OCI-LY3 (cell line): ENCODE data around the gene GPC3.

ENCODE experiments used
- H2AFZ ChIP-seq: fragments of 200-600, 300-600 bp; shearing (Covaris generic); 2 replicates; pipeline ENCODE4 v1.6.0; 2014; ENCODE audit warnings: antibody characterized with exemption, low read depth, low read length
- H3K27ac ChIP-seq: fragments of 200-600, 300-600 bp; sonication (generic); 2 replicates; pipeline ENCODE4 v1.5.1; 2014; ENCODE audit warnings: mild to moderate bottlenecking, low read length, moderate library complexity, mixed read lengths
- H3K27me3 ChIP-seq: fragments of 200-600, 300-600 bp; sonication (generic); 2 replicates; pipeline ENCODE4 v1.6.1; 2014; ENCODE audit warnings: low read depth, low read length, mixed read lengths
- H3K36me3 ChIP-seq: fragments of 200-600, 300-600 bp; sonication (generic); replicated peaks from 2 replicates; pipeline ENCODE3; 2014; ENCODE audit warnings: low read depth, low read length, mixed read lengths
- H3K4me1 ChIP-seq: fragments of 300-600, 200-600 bp; sonication (generic); 2 replicates; pipeline ENCODE4 v1.6.1; 2014; ENCODE audit warnings: low read length, mixed read lengths
- H3K4me2 ChIP-seq: fragments of 200-600, 300-600 bp; sonication (generic); 2 replicates; pipeline ENCODE4 v1.6.1; 2014; ENCODE audit warnings: low read length, mixed read lengths
- H3K4me3 ChIP-seq: fragments of 300-600, 200-600 bp; sonication (generic); 2 replicates; pipeline ENCODE4 v1.5.1; 2014; ENCODE audit warnings: antibody characterized with exemption, mild to moderate bottlenecking, low read length, moderate library complexity
- H3K79me2 ChIP-seq: fragments of 300-600, 200-600 bp; shearing (Covaris generic); 2 replicates; pipeline ENCODE4 v1.6.1; 2014; ENCODE audit warnings: mild to moderate bottlenecking, low read length, mixed read lengths
- H3K9ac ChIP-seq: fragments of 300-600, 200-600 bp; shearing (Covaris generic); 2 replicates; pipeline ENCODE4 v1.6.0; 2014; ENCODE audit warnings: mild to moderate bottlenecking, low read length, moderate library complexity
- H3K9me3 ChIP-seq: fragments of 200-600, 300-600 bp; shearing (Covaris generic); 2 replicates; pipeline ENCODE4 v1.6.1; 2014; ENCODE audit warnings: low read length, mixed read lengths; ENCODE audit not compliant: insufficient read depth
- H4K20me1 ChIP-seq: fragments of 200-600, 300-600 bp; sonication (generic); 2 replicates; pipeline ENCODE4 v1.6.1; 2016; ENCODE audit warnings: low read length, mixed read lengths; ENCODE audit not compliant: insufficient read depth
- EZH2phosphoT487 ChIP-seq: fragments of 200-600 bp; shearing (Covaris generic); IDR thresholded peaks from 2 replicates; pipeline ENCODE4 v1.6.1; 2018; ENCODE audit warnings: antibody characterized with exemption, mixed run types, low read depth
- TF ChIP-seq, protein P1 (sequence below): fragments of 200-600, 300-600 bp; sonication (generic); IDR thresholded peaks from 2 replicates; pipeline ENCODE4 v1.5.1; 2014; ENCODE audit warnings: antibody characterized with exemption, low read length, low read depth

GPC3 gene

DNA sequence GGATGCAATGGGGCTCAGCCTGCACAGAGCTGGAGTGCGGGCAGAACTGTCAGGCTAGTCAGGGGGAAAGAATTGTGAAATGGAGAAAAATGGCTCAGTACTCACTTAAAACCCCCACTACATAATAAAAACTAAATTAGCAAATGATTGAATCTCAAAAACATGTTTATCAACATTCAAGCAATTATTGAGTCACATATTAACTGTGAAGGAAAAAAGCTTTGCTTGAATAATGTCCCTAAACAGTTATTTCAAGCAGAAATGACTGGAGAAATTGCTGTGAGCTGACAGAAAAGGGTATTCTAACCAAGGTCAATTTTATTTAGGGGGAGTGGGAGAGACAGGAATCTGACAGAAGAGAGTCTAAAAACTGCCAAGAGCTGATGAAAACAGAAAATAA is 37.4 kb downstream of the GPC3 start:
- Histone ChIP-seq H3K36me3 (no peaks in the 10 kb centered on the region), H3K9ac (no peak overlapping the region)

DNA sequence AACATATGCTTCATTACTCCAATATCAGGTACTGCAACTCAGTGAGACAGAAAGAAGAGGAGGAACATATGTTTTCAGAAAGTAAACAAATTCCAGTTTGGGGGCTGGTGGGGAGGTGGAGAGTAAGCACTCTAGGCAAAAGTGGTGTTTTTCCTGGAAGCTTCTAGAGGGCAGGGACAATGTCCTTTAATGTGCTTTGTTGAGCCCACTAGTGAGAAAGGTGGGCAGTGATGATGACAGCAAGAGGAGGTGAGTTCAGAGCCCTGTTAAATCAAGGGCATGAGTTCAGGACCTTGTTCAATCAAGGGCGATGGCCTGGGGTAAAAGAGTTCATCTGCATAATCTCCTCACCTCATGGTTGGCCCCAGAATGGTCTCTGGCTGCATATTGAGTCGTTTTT is 38.4 kb downstream of the GPC3 start:
- Histone ChIP-seq H3K4me3 (no peak overlapping the region), H3K79me2 (no peaks in the 10 kb centered on the region), H2AFZ (no peak overlapping the region), H4K20me1 (no peaks in the 10 kb centered on the region), H3K4me1 (no peaks in the 10 kb centered on the region), H3K27ac (no peak overlapping the region), H3K9me3 (no peaks in the 10 kb centered on the region), H3K36me3 (no peaks in the 10 kb centered on the region), H3K4me2 (no peak overlapping the region), H3K9ac (no peak overlapping the region), H3K27me3 (no peaks in the 10 kb centered on the region)
- TF ChIP-seq, protein P1, sequence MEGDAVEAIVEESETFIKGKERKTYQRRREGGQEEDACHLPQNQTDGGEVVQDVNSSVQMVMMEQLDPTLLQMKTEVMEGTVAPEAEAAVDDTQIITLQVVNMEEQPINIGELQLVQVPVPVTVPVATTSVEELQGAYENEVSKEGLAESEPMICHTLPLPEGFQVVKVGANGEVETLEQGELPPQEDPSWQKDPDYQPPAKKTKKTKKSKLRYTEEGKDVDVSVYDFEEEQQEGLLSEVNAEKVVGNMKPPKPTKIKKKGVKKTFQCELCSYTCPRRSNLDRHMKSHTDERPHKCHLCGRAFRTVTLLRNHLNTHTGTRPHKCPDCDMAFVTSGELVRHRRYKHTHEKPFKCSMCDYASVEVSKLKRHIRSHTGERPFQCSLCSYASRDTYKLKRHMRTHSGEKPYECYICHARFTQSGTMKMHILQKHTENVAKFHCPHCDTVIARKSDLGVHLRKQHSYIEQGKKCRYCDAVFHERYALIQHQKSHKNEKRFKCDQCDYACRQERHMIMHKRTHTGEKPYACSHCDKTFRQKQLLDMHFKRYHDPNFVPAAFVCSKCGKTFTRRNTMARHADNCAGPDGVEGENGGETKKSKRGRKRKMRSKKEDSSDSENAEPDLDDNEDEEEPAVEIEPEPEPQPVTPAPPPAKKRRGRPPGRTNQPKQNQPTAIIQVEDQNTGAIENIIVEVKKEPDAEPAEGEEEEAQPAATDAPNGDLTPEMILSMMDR = no peak
- no peak for TF ChIP-seq EZH2phosphoT487

More for the DNA sequence above, 37.4 kb downstream of the GPC3 start:
- no peak overlapping the region for H3K4me3 ChIP-seq
- no peak for TF ChIP-seq EZH2phosphoT487
- TF ChIP-seq, protein P1 = no peak
- no peak overlapping the region for H3K27ac ChIP-seq
- no peaks in the 10 kb centered on the region for H4K20me1 ChIP-seq
- no peak overlapping the region for H2AFZ ChIP-seq
- no peaks in the 10 kb centered on the region for H3K4me1 ChIP-seq
- H3K79me2 ChIP-seq = no peaks in the 10 kb centered on the region
- H3K9me3 ChIP-seq = no peaks in the 10 kb centered on the region
- no peaks in the 10 kb centered on the region for H3K27me3 ChIP-seq
- no peak overlapping the region for H3K4me2 ChIP-seq

DNA sequence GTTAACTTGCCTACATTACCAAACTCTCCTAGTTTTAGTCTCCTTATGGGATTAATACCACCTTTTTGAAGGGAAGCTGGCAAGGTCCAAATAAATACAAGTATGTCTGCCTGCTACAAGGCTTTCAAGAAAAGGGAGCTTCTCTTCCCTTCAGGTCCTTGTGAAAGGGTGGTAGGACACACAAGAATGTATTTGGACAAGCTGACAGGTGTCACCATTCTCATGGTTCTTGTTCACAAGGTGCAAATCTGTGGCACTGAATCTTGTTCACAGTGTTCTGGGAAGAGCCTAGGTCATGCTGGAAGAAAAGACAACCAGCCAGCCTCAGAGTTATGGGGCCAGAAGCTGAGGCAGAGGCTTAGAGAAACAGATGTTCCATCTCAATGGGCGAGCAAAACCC is 41.9 kb downstream of the GPC3 start:
- Histone ChIP-seq H3K9me3 (no peaks in the 10 kb centered on the region), H3K27ac (no peak overlapping the region), H4K20me1 (no peaks in the 10 kb centered on the region), H3K27me3 (no peaks in the 10 kb centered on the region), H3K79me2 (no peaks in the 10 kb centered on the region), H3K4me1 (no peaks in the 10 kb centered on the region), H2AFZ (no peak overlapping the region), H3K4me2 (no peak overlapping the region), H3K36me3 (no peaks in the 10 kb centered on the region), H3K4me3 (no peak overlapping the region), H3K9ac (no peak overlapping the region)
- TF ChIP-seq, protein P1 = no peak
- TF ChIP-seq EZH2phosphoT487 = no peak

DNA sequence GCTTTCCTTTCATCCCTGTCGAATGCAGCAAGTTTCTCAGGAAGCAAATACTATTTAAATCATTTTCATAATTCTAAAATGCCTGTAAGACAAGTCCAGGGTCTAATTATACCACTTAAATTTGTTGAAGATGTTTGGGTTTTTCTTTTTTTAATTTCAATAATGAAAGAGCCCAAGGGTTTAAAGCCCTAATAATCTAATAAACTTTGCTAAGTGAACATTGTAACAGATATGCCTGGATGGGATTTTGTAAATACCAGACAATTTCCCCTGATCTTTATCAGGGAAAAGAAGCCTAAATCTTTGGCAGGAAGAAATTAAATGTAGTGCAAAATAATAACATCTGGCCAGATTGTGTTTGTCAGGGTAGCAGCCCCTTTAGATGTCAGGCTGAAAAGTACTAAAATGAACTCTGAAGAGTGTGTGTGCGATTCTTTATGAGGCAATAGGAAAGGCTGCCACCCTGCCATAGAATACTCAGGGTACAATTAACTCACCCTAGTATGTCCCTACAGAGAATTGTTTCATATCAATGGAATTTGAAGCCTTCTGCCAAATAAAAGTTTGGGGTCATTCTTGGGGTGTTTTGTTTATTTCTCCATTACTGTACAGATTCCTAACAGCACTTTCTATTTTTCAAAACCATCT is 45.6 kb downstream of the GPC3 start:
- Histone ChIP-seq H3K4me3 (no peak overlapping the region), H3K9me3 (no peaks in the 10 kb centered on the region), H3K27me3 (no peaks in the 10 kb centered on the region), H3K36me3 (no peaks in the 10 kb centered on the region), H4K20me1 (no peaks in the 10 kb centered on the region), H3K79me2 (no peaks in the 10 kb centered on the region), H3K27ac (no peak overlapping the region), H3K4me2 (no peak overlapping the region), H3K9ac (no peak overlapping the region), H2AFZ (no peak overlapping the region), H3K4me1 (no peaks in the 10 kb centered on the region)
- TF ChIP-seq EZH2phosphoT487 = no peak
- TF ChIP-seq, protein P1 = no peak
